Coronary artery (tissue), 2 donors: ENCODE measurements around the gene RXRB.

ENCODE experiments used
- DNase-seq: peaks from one replicate; pipeline ENCODE4 v3.0.0-alpha.2; 2017; ENCODE audit warnings: low spot score
- H3K27ac ChIP-seq, 2 donors: fragments of 200-600 bp; sonication (generic); one replicate each; pipeline ENCODE4 v1.5.1; 2016 to 2019
- H3K4me3 ChIP-seq: fragments of 200-600 bp; sonication (generic); 2 replicates; pipeline ENCODE4 v1.5.1; 2016; ENCODE audit warnings: mild to moderate bottlenecking, moderate library complexity
- TF ChIP-seq, protein P1 (sequence below): fragments of 200-600 bp; sonication (generic); IDR thresholded peaks from one replicate; pipeline ENCODE4 v1.5.1; 2019; ENCODE audit warnings: antibody characterized with exemption

RXRB gene

DNA sequence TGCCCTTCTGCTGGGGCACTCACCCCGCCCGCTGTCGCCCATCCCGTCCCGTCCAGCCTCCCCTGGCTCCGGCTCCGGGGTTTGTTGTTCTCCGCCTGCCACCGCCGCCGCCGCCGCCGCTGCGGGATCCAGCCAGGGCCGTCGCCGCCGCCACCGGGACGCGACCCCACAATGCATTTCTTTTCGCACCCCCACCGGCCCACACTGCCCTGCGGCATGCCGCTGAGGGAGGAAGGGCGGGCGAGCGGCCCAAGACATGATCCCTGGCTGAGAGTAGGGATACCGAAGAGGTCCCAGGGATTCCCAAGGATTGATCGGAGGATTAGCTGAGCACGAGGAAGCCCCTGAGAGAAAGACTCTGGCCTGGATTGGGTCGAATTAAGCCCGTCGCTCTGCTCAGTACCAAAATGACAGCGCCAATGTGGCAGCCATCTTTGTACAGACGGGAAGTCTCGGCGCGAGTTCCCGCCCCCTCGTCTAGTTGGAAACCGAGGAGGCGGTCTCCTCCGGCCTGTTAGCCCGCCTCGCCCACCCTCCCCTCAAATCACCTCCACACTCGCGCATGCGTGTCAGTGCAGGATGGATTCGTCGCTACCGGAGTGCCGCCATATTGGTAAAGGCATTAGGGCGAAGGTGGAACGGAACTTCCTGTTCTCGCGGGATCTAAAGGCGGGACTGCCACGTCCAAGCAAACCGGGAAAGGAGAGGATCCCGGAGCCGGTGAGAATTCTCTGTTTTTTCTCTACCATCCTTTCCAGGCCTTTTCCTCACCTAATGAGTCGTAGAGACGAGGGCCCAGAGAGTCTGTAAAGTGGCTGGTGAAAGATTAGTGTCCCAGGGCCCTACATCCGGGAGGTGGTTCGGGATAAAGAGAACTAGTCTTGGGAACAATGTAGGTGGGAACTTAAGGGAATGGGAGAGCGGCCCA is at the start of gene RXRB, which contains the start of gene SLC39A7:
RXRB (minus strand) TSS at position 447 of the 928 bp plus-strand sequence; CDS start at position 258, 189 bp downstream.
SLC39A7 (plus strand) TSS at position 649 of the 928 bp plus-strand sequence. CDS start 379 bp downstream, outside the sequence.
- peak within 1 kb of the TSS; percentile 94 to 97 for H3K27ac ChIP-seq
- peak; percentile 99 for DNase-seq
- peak within 1 kb of the TSS; percentile 83 for H3K4me3 ChIP-seq
- TF ChIP-seq, protein P1, sequence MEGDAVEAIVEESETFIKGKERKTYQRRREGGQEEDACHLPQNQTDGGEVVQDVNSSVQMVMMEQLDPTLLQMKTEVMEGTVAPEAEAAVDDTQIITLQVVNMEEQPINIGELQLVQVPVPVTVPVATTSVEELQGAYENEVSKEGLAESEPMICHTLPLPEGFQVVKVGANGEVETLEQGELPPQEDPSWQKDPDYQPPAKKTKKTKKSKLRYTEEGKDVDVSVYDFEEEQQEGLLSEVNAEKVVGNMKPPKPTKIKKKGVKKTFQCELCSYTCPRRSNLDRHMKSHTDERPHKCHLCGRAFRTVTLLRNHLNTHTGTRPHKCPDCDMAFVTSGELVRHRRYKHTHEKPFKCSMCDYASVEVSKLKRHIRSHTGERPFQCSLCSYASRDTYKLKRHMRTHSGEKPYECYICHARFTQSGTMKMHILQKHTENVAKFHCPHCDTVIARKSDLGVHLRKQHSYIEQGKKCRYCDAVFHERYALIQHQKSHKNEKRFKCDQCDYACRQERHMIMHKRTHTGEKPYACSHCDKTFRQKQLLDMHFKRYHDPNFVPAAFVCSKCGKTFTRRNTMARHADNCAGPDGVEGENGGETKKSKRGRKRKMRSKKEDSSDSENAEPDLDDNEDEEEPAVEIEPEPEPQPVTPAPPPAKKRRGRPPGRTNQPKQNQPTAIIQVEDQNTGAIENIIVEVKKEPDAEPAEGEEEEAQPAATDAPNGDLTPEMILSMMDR: no peak

DNA sequence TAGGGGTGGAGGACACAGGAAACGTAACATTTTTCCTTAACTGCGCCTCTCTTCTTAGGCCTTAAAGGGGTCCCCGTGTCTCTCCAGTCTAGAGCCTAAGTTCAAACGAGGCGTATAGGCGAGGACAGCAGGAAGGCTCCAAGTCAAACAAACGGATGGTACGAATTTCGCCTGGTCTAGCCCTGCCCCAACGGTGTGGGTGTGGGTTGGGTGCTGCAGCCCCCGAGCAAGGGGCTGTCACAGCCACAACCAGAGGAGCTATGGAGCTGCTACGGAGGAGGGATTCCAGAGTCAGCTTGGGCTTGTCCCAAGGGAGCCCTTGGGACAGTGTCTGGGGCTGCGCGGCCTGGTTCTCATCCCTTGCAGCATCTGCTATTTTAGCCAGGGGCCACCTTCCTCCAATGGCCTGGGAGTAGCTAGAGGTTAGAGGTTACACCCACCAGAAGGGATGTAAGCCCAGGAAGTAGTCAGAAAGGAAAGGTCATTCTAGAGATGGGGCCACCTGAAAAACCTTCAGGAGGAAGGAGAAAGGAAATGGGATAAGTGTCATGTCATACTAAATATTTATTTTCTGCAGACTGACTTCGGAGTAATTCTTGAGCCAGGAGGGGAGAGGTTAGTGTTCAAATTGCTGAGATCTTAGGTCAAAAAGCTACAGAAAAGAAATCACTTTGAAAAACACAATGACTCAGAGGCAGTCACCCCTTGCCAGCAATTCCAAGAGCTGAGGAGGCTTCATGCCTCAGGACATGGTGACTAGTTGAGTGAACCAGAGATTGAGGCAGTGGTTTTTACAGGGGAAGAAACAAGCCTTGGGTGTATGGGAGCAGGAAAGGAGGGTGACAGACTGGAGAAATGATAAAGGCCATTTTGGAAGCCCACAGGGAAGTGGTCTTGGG is 49.5 kb upstream of the RXRB start:
- TF ChIP-seq, protein P1: no peak
- H3K27ac ChIP-seq: peak overlapping the region; percentile 92 to 95
- peak overlapping the region; percentile 76 for H3K4me3 ChIP-seq
- peak; percentile 78 for DNase-seq

DNA sequence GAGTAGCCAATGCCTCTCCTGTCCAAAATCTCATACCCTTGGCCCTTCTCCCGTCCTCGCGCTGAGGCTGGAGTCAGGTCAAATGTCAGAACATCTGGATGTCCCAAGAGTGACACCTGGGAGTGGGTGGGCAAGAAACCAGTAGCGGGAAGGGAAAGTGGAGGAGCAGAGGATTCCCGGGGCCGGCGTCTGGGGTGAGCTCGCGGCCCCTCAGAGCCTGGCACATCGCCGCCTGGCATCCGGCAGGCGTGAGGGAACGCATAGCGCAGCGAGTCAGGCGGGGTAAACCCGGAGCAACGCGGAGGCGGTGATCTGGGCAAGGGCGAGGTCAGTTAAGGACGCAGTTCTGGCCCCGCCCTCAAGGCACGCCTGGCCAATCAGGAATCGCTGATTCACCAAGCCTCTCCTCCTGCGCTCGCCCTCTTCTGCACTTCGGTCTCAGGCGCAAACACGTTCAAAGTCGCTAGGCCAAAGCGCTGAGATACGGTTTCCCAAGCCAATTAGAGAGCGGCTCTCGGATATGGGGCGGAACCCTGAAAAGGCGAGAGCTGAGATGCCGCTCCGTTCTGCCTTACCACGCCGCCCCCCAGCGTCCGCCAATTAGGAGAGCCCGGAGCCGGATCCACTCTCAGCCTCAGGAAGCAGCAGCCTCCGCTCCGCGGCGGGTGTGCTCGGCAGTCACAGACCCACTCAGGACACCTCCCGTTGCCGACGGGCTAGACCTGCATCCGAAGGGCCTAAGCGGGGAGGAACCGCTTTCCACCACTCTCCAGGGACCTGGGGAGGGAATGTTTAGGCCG is 48.7 kb upstream of the RXRB start:
- TF ChIP-seq, protein P1: no peak
- peak overlapping the region; percentile 76 for H3K4me3 ChIP-seq
- peak overlapping the region; percentile 92 to 95 for H3K27ac ChIP-seq
- peak; percentile 99 for DNase-seq

DNA sequence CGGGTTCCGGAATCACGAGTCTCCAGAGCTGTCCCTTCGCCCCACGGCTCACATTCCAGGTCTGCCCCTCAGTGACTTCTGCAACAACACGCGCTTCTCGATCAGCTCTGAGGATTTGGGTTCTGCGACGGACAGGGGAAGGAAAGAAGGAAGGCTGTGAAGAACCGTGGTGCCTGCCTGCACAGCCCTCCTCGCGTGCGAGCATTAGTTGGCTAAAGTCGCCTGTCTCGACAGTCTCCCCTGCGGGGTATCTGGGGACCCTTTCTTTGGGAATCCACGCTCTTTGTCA is 48.1 kb upstream of the RXRB start:
- Histone ChIP-seq H3K4me3 (peak overlapping the region; percentile 76), H3K27ac (peak overlapping the region; percentile 92 to 95)
- no peak for DNase-seq
- TF ChIP-seq, protein P1: no peak

DNA sequence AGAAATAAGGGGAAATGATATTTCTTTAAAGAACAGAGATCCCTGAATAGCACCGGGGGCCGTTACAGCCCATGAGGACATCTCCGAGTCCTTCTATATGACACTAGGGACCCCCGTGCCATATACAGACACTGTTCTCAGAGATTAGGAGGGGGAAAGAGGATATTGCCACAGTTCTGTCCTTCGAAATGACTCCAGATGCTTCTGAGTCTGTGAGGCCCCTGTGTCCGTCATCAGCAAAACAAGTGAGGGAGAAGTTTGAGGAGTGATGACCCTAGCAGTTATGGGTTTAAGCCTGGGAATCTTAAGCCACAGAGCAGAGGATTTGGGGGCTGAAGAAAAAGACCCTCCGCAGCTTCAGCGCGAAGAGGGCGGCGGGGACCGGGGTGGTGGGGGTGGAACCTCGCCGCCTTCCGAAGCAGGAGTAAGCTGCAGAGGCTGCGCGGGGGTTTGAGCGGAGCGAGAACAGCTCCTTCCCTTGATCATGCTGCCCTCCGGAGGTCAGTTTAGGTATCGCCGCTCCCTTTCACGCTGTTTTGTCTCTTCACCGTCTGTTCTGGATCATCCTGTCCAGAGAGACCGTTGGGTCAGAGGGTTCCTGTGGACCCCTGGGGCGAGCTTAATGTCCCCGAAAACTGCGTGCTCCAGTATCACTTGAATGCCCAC is 47.6 kb upstream of the RXRB start:
- TF ChIP-seq, protein P1: peak; percentile 99
- DNase-seq: peak; percentile 90
- Histone ChIP-seq H3K27ac (peak overlapping the region; percentile 92 to 95), H3K4me3 (peak overlapping the region; percentile 76)

DNA sequence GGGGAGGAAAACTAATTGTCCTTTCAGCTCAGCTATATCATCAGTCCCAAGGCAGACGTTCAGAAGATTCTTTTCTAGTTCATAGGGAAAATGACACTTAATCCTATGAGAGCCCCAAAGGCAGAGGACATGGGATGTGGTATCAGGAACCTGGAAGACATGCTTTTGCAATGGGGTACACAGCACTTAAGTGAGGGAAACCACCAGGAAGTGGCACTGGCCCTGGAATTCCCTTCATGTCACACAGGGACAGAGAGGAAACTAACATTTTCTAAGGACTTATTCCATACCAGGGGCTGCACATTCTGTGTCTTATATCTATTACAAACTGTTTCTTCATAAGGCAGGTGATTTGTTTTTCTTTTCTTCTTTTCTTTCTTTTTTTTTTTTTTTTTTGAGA is 43.0 kb upstream of the RXRB start:
- no peak for DNase-seq
- H3K4me3 ChIP-seq: no peak overlapping the region

More for the DNA sequence above, 43.0 kb upstream of the RXRB start:
- H3K27ac ChIP-seq: no peak overlapping the region
- TF ChIP-seq, protein P1: no peak
